SH-SY5Y (cell line): ENCODE data around the gene LPO.

ENCODE experiments used
- GATA2 ChIP-seq: IDR thresholded peaks from 2 replicates; pipeline ENCODE4 v1.6.1; 2011; ENCODE audit warnings: mild to moderate bottlenecking, low read depth, low read length
- GATA3 ChIP-seq: IDR thresholded peaks from 2 replicates; pipeline ENCODE4 v1.6.1; 2011; ENCODE audit warnings: low read depth, mild to moderate bottlenecking, low read length, moderate library complexity

The LPO gene

DNA sequence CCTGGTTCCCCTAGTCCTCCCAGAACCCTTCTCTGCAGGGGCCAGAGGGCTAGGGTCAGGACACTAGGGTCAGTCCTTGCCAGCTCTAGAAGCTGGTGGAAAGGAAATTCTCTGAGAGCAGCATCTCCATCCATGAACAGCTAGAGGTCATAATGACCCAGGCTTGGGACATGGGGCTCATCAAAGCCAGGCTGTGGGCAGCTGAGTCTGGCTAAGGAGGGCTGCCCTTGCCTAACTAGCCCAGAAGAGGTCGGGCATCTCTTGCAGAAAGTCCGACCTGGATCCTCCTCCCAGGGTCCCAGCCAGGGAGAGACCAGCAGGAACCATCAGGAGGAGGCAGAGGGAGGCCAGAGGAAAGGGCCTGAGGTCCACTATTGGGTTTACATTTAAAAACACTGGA is 38.0 kb downstream of the LPO start:
- TF ChIP-seq GATA3 (no peak), GATA2 (no peak)

DNA sequence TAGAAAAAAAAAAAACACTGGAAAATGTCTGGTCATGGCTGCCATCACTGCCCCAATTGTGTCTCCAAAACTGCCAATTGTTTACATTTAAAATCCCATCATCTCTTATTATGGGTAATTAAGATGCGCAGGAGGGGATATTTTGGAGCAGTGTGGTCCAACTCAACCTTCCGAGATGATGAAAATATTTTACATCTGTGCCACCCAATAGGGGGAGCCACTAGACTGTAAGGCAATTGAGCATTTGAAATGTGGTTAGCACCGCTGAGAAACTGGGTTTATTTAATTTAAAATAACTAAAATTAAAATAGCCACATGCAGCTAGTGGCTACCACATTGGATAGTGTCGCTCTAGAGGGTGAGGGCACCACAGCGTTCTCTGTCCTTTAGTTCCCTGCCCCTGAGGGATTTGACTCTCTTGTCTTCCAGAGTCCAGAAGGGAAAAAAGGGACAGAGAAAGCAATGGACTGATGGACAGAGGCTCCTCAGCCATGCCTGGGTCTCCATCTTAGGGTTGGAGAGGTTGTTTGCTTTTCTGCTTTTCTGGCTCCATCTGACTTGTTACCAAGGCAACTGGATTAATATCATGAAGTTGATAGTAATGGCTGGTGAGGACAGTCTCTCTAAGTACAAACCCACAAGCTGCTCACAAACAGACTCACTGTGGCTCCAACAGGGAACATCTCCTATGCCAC is 38.9 kb downstream of the LPO start:
- TF ChIP-seq GATA3 (no peak), GATA2 (no peak)

DNA sequence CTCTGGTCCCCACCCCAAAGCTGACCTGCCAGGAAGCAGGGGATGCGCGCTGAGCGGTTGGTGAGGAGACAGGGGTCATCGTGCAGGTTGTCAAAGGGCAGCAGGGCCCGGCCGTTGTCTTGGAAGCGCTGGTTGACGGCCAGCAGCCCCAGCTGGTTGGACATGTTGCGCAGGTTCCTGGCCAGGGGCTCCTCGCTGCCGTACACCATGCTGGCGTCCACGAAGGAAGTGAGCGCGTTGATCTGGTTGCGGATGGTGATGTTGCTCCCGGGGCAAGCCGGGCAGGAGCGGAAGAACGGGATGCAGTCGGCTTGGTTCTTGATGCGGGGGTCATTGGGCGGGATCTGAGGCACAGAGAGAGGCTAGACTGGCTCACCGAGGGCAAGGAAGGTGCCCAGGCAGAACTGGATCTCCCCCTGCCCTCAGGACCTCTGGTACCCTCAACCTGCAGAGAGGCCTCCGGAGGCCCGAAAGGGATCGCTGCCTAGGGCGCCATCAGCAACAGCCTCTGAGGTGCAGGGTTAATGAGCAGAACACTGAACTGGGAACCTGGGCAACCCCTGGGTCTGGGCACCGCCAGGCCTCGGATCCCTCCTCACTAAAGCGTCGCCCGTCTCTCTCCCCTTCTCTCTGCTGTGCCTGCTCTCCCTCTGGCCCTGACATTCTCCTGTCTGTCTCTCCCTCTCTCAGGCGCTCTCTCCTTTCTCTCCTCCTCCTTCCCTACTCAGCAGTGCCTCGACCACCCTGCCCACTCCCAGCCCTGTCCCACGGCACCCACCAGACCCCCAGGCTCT is 39.6 kb downstream of the LPO start:
- TF ChIP-seq GATA2 = no peak
- no peak for TF ChIP-seq GATA3

DNA sequence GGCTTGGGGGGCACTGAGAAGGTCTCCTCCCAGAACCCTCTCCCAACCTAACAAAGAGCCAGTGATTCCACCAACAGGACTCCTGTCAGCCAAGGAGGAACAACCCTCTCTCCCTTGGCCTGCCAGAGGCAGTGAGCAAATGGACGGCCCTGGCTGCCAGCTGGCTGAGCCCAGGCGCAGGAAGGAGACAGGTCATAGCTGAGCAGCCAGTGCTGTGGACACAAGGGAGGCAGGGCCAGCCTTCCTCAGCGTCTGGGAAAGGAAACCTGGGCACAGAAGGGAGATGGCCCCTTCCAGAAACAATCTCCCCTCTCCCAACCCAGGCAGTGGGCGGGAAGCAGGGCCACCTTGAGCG is 40.3 kb downstream of the LPO start:
- TF ChIP-seq GATA2 (no peak), GATA3 (no peak)

DNA sequence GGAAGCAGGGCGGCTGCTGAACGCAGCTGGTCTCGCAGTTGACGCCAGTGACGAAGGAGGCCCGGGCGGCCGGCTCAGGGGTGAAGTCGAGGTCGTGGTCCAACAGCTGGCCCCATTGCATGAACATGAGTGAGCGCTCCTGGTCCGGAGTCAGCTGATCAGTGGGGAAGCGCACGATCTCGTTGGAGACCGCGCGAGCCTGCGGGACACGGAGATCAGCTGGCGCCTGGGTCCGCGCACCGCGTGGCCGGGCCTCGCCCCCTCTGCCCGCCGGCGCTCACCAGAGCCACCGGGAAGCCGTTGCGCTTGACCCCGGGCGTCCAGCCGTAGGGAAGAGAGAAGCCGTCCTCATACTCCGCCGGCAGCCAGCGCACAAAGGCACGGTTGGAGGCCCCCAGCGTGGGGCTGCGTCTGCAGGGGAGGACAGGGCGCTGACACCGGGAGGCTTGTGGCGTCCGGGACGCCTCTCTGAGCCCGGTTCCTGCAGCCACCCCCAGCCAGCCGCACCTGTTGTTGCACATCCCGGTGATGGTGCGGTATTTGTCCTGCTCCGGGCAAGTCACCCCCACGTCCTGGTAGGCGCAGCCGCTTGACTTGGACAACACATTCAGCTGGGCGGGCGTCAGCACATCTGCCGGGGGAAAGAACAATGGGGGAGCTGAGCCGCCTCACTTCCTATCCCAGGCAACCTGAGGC is 40.8 kb downstream of the LPO start:
- TF ChIP-seq GATA3 (no peak), GATA2 (no peak)

DNA sequence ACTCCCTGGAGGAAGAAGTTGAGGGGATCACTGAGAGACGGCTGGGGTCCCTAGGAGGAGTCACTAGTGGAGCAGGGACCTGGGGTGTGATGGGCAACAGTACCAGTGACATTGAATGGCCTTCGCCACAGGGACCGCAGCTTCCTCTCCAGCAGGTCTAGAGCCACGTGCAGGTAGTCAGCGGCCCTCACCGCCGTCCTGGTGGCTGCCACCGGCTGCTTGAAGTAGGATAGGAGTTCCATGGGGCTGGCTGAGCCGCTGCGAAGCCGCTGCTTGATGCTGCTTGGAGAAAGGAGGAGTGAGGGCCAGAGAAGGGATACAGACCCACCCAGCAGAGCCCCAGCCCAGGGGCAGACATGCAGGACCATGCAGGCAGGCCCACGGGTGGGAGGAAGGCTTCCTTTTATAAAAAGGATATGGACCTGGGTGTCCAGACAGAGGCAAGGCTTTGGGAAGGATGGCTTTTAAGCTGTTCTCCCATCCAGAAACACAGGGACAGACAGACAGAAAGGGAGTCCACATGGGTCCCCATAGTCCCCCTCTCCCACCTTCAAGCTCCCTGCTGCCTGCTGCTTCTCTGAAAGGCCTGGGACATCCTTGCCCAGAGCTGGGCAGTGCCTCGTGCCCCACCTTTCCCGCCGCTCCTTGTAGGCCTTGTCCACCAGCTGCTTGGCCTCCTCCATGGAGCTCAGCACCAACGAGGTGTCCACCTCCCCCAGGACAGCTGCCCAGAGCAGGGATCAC is 41.5 kb downstream of the LPO start:
- TF ChIP-seq GATA2 = no peak
- TF ChIP-seq GATA3 = no peak

DNA sequence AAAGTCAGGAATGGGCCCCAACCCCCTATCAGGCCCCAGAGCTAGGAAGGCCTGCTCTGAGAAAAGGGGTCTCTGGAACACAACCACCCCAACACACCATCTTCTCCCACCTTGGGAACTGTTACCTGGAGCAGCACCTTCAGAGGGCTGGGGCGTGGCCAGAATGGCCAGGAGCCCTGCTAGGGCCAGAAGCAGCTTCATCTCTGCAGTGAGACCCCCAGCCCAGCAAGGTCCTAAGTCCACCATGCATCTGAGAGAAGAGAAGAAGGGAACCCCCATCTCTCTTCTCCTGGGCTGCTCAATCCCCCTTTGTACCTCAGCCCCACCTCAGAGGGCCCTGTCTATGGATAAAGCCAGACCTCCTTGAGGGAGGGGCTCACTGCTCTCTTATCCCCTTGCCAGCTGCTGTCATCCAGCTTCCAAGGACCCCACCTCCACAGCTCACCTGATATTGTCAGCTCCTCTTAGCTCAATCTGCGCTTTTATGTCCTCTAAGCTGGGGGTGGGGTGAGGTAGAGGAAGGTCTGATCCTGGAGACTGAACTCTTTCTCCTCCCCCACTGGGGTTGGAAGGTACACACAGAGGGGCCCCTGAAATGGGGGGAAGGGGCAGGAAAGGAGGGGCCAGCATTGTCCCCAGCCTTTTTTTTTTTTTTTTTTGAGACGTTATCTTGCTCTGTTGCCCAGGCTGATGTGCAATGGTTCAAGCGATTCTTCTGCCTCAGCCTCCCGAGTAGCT is 42.3 kb downstream of the LPO start, which contains the start of gene MPO:
Gene MPO (minus strand): TSS at position 456 of the 738 bp plus-strand sequence. CDS start 177 bp downstream, at position 279.
- TF ChIP-seq GATA3 (no peak), GATA2 (no peak)

DNA sequence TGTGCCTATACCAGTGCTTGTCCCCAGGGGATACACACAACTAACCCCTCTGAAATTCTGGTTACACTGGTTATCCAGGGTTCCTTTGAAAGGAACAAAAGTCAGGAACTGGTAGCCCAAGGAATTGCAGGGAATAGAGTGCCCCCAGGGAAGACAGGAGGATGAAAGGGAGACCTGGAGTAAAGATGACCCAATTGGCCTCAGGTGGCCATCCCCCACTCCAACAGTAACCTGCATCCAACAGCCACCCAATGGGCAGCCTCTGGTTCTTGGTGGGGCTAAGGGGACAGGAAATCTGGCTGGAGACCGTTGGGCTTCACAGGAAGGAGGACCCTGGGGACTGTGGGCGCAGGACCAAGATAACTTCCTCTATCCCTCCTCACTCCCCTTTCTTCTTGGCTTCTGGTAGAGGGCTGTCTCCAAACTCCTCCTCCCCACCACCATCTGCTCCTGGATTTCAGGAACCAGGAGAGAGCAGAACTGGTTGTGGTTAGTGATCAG is 43.2 kb downstream of the LPO start:
- TF ChIP-seq GATA3 (no peak), GATA2 (no peak)

DNA sequence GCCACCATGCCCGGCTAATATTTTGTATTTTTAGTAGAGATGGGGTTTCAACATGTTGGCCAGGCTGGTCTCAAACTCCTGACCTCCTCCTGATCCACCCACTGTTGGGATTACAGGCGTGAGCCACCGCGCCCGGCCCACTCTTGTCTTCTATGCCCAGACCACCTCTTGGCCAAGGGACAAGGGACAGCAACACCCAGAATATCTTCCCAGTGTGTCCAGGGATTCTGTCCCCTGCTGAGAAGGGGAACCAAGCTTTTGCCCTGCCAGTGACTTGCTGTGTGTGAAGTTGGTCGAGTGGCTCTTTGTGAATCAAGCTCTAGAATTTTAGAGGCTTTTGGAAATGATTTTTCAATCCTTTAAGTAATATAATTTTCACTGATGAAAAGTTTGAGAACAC is 44.1 kb downstream of the LPO start:
- TF ChIP-seq GATA3 (no peak), GATA2 (no peak)

DNA sequence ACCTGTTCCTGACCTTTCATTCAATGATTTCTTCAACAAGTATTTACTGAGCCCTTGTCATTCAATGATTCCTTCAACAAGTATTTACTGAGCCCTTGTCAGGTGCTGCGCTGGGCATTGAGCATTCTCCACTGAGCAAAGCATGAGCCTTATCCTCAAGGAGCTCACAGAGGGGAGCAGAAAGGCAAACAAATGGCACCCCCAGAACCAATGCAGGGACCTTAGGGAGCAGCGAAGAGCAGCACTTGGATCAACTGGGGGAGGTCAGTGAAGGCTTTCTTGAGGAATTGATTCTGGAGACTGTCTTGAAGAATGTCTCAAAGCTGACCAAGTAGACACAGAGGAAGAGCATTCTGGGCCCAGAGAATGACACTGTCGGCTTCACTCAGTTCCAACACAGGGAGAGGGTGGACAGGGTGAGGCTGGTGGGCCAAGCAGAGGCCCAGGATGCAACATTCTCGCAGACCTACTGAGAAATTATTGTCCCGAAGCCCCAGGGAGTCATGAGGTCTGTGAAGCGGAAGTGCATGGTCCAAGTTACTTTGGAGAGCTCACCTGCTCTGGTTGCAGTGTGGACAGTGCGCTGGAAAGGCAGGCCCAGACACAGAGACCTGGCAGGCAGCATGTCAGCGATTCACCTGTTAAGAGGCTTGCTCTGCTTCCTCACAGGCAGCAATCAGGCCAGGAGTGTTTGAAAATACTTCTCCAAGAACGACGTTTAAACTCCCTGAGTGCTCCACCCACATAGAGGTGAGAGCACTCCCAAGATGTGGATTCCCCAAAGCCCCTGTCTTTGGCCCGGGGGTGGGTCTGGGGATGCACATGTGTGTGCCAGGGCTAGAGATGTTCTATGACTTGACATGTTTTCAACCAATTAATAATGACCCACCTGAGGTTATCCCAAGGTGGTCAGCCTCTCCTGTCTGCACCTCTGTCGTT is 45.6 kb downstream of the LPO start:
- TF ChIP-seq GATA2 = no peak
- TF ChIP-seq GATA3 = no peak

DNA sequence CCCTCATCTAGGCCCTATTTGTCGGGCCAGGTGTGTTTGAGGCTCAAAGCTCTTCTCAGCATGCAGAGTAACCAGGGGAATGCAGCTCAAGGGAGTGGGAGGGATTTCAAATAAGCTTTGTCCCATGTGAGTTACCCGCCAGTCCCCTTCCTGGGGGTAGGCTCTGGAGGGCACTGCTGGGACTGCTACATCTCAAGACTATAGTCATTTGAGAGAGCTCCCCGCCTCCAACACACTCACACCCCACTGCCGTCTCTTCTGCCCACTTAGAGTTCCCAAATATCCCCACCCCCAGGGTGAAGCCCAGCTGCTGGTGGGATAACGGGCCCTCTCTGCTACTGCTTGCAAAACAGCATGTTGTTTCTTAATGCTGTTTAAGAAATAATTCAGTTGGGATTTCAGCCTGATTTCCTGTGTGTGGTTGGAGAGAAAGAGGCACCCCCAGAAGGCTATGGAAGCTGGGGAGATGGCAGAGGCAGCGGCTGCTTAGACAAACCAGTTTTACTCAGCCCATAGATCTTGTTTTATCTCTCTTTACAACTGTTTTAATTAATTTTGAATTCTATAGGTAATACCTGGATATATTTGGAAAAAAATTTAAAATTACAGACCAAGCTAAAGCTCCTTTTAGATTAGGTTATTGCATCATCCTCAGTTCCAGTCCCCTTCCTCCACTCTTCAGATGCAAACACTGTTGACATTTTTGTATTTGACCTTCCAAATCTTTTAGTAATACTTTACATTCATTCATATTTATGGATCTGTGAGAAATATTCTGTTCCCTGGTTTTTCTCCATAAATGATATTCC is 46.4 kb downstream of the LPO start:
- TF ChIP-seq GATA2 = no peak
